Right lobe of liver (tissue), 4 donors: ENCODE data around the gene CSNK1G3.

Source experiments
- POLR2A ChIP-seq: fragments of 450-650 bp; IDR thresholded peaks from one replicate; pipeline ENCODE4 v1.6.1; 2017; ENCODE audit warnings: antibody characterized with exemption, mild to moderate bottlenecking
- TF ChIP-seq, protein P1 (sequence below), 4 donors: fragments of 200-600 bp in 3 of 4; fragments of 450-650 bp in 1 of 4; IDR thresholded peaks; one replicate each; pipeline versions ENCODE4 v1.5.1 to v1.8.0; 2016 to 2022; ENCODE audit warnings: antibody characterized with exemption in 4 of 4, mild to moderate bottlenecking in 2 of 4
- donor health status: DM: no; HTN: no; CAD: no.
- donor health status: DM: no; HTN: no; CAD: no.
- donor health status: DM: no; HTN: yes; CAD: no.

DNA sequence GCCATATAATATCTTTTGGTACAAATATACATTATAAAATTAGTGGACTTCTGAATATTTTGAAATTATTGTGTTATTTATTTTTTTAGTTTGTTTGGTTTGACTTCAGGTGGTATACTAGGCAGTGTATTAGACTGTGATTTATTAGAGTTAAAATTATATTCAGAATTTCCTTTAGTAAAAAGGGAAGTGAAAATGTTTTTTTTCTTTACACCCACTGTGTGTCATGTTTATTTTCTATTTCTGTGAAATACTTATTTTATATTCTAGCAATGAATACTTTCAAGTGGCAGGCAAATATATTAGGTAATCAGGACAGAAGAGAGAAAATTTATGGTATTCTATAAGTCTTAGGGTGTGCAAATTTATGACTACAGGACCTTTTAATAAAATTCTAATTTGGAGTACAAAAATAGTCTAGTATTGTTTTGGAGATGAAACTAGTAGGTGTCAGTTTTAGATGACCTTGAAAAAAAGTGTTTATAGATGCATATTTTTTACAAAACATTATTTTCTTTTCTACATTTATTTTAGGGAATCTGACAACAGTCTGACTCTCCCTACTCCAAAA is 8.8 kb downstream of the CSNK1G3 start:
- no peak for TF ChIP-seq POLR2A
- TF ChIP-seq, protein P1, sequence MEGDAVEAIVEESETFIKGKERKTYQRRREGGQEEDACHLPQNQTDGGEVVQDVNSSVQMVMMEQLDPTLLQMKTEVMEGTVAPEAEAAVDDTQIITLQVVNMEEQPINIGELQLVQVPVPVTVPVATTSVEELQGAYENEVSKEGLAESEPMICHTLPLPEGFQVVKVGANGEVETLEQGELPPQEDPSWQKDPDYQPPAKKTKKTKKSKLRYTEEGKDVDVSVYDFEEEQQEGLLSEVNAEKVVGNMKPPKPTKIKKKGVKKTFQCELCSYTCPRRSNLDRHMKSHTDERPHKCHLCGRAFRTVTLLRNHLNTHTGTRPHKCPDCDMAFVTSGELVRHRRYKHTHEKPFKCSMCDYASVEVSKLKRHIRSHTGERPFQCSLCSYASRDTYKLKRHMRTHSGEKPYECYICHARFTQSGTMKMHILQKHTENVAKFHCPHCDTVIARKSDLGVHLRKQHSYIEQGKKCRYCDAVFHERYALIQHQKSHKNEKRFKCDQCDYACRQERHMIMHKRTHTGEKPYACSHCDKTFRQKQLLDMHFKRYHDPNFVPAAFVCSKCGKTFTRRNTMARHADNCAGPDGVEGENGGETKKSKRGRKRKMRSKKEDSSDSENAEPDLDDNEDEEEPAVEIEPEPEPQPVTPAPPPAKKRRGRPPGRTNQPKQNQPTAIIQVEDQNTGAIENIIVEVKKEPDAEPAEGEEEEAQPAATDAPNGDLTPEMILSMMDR (IDR thresholded peaks at IDR 0.05): no peak
